AG04450 (cell line): ENCODE data around the gene RAB38. TPM values are rescaled to one million over a fixed set of nuclear protein-coding genes. Genes with fewer than 3 reads are reported as not detected.

Source experiments
- CTCF ChIA-PET: fragments of 300-600, 350-600 bp; formaldehyde crosslinking; extraction: SDS; loops from one replicate; lab custom pipeline; 2022; ENCODE audit warnings: antibody characterized with exemption, inconsistent platforms; lab: Charles Lee
- POLR2A ChIA-PET: fragments of 350-600 bp; formaldehyde crosslinking; extraction: SDS; loops from one replicate; lab custom pipeline; 2021; ENCODE audit warnings: antibody characterized with exemption, inconsistent platforms; lab: Yijun Ruan, JAX
- DNase-seq: peaks from one replicate; pipeline ENCODE4 v3.0.0-alpha.2; 2011; ENCODE audit warnings: low read depth, low spot score
- H3K27ac ChIP-seq: one replicate; pipeline ENCODE4 v1.5.1; 2012; ENCODE audit warnings: low read depth, low read length, control low read depth
- H3K27me3 ChIP-seq: one replicate; pipeline ENCODE4 v1.6.0; 2012; ENCODE audit warnings: low read length; ENCODE audit not compliant: control insufficient read depth, insufficient read depth
- H3K4me3 ChIP-seq: 2 replicates; pipeline ENCODE4 v1.5.1; 2011; ENCODE audit warnings: mild to moderate bottlenecking, low read depth, low read length, control low read depth
- H3K9me3 ChIP-seq: 2 replicates; pipeline ENCODE4 v1.5.1; 2012; ENCODE audit warnings: low read length; ENCODE audit not compliant: control insufficient read depth, insufficient read depth
- CTCF ChIP-seq: IDR thresholded peaks from 2 replicates; pipeline ENCODE4 v1.5.1; 2011; ENCODE audit warnings: low read depth, low read length, control low read depth, inconsistent platforms
- polyA plus RNA-seq: library from polyadenylated mRNA; depleted of rRNA; stranded (reverse); fragments of >200 nt; gene quantifications from 2 replicates; pipeline ENCODE4 v1.2.3, GENCODE V29; 2011

The RAB38 gene
- polyA plus RNA-seq, 1 experiment, result 7.2 TPM

GRCh38 chr11:88204353-88204752 lies 29.1 kb upstream of the RAB38 start:
- Histone ChIP-seq H3K4me3 (no peak overlapping the region), H3K27me3 (no peaks in the 10 kb centered on the region), H3K9me3 (no peaks in the 10 kb centered on the region), H3K27ac (no peak overlapping the region)
- TF ChIP-seq CTCF, result no peak
- CTCF ChIA-PET, result no interaction called here
- POLR2A ChIA-PET, result no interaction called here
- DNase-seq, result no peak

- no peak for TF ChIP-seq CTCF
- Histone ChIP-seq H3K4me3 (no peak overlapping the region), H3K27me3 (no peaks in the 10 kb centered on the region), H3K27ac (no peak overlapping the region), H3K9me3 (no peaks in the 10 kb centered on the region)
- CTCF ChIA-PET, result no interaction called here
- DNase-seq, result no peak
- POLR2A ChIA-PET, result no interaction called here
Measured at GRCh38 chr11:88203604-88204003, 28.4 kb upstream of the RAB38 start.

GRCh38 chr11:88202498-88202897 lies 27.3 kb upstream of the RAB38 start:
- Histone ChIP-seq H3K9me3 (no peaks in the 10 kb centered on the region), H3K27ac (no peak overlapping the region), H3K4me3 (no peak overlapping the region), H3K27me3 (no peaks in the 10 kb centered on the region)
- TF ChIP-seq CTCF, result no peak
- CTCF ChIA-PET, result no interaction called here
- POLR2A ChIA-PET, result no interaction called here
- DNase-seq, result no peak

- Histone ChIP-seq H3K9me3 (no peaks in the 10 kb centered on the region), H3K4me3 (no peak overlapping the region), H3K27ac (no peak overlapping the region), H3K27me3 (no peaks in the 10 kb centered on the region)
- TF ChIP-seq CTCF, result no peak
- ChIA-PET POLR2A (no interaction called here), CTCF (interaction anchor here (0.6 kb wide), 1 partner anchor 222 kb away, joined by 3 read pairs; no protein-coding TSS in a partner anchor)
- no peak for DNase-seq
Measured at GRCh38 chr11:88196393-88196792, 21.1 kb upstream of the RAB38 start.

- Histone ChIP-seq H3K27me3 (no peaks in the 10 kb centered on the region), H3K27ac (no peak overlapping the region), H3K9me3 (no peaks in the 10 kb centered on the region), H3K4me3 (no peak overlapping the region)
- POLR2A ChIA-PET, result no interaction called here
- CTCF ChIA-PET, result no interaction called here
- DNase-seq, result no peak
- TF ChIP-seq CTCF, result no peak
Measured at GRCh38 chr11:88195908-88196307, 20.7 kb upstream of the RAB38 start.
